NCI-H446 treated with DMSO at 0.1 percent for 48 hours (cell line): ENCODE measurements around the gene TM4SF20.
"Not testable (repeated sequence)": the region's sequence is repeated elsewhere in the genome, so short reads cannot be mapped to it uniquely, and the experiment has no call there.

ENCODE experiments used
- DNase-seq: peaks from one replicate; lab custom pipeline; 2025; lab: John Stamatoyannopoulos, UW

Gene TM4SF20

GRCh38 chr2:227398684-227399670 is 19.9 kb upstream of the TM4SF20 start:
- DNase-seq: no peak

- no peak for DNase-seq
Observed at GRCh38 chr2:227397562-227397961, 18.5 kb upstream of the TM4SF20 start.

GRCh38 chr2:227395556-227395955 is 16.4 kb upstream of the TM4SF20 start:
- no peak for DNase-seq

GRCh38 chr2:227394401-227394800 is 15.3 kb upstream of the TM4SF20 start:
- DNase-seq: no peak

GRCh38 chr2:227390468-227391256 is 11.6 kb upstream of the TM4SF20 start:
- no peak for DNase-seq

GRCh38 chr2:227389661-227390060 is 10.6 kb upstream of the TM4SF20 start:
- DNase-seq: no peak

GRCh38 chr2:227389231-227389630 is 10.1 kb upstream of the TM4SF20 start:
- DNase-seq: no peak

GRCh38 chr2:227388537-227389011 is 9.5 kb upstream of the TM4SF20 start:
- DNase-seq: no peak

- DNase-seq: not testable (repeated sequence)
Observed at GRCh38 chr2:227387583-227387982, 8.5 kb upstream of the TM4SF20 start, which contains the start of gene SCYGR1. SCYGR1 (minus strand) TSS chr2:227387949; CDS start chr2:227387949, 0 bp downstream.

GRCh38 chr2:227386630-227387029 is 7.5 kb upstream of the TM4SF20 start:
- no peak for DNase-seq

- DNase-seq: no peak
Observed at GRCh38 chr2:227383686-227384085, 4.6 kb upstream of the TM4SF20 start.

GRCh38 chr2:227382241-227382835 is 3.2 kb upstream of the TM4SF20 start:
- not testable (repeated sequence) for DNase-seq

GRCh38 chr2:227378371-227378782 is 729 bp downstream of the TM4SF20 start:
- no peak for DNase-seq

- DNase-seq: no peak
Observed at GRCh38 chr2:227377467-227378351, 1.4 kb downstream of the TM4SF20 start.

GRCh38 chr2:227376656-227377396 is 2.3 kb downstream of the TM4SF20 start:
- no peak for DNase-seq

- DNase-seq: no peak
Observed at GRCh38 chr2:227374158-227374557, 4.9 kb downstream of the TM4SF20 start.

GRCh38 chr2:227373389-227373788 is 5.7 kb downstream of the TM4SF20 start:
- DNase-seq: no peak

- DNase-seq: no peak
Observed at GRCh38 chr2:227370791-227371312, 8.3 kb downstream of the TM4SF20 start.

GRCh38 chr2:227370092-227370491 is 9.0 kb downstream of the TM4SF20 start:
- no peak for DNase-seq

- DNase-seq: no peak
Observed at GRCh38 chr2:227368574-227368973, 10.5 kb downstream of the TM4SF20 start.
